DOHH2 (cell line): ENCODE data around the gene AXIN1.
A peak's percentile ranks its signal among the peaks of the same experiment; 100 is the strongest.

Source experiments
- H3F3A ChIP-seq: fragments of 200-600 bp; sonication (generic), shearing (Covaris generic); 2 replicates; pipeline ENCODE4 v1.6.0; 2016; ENCODE audit warnings: antibody characterized with exemption, mild to moderate bottlenecking; ENCODE audit not compliant: control insufficient read depth, insufficient read depth
- H3K27ac ChIP-seq: fragments of 200-600 bp; sonication (generic); 2 replicates; pipeline ENCODE4 v1.5.1; 2014; ENCODE audit warnings: low read depth, mild to moderate bottlenecking, low read length, moderate library complexity
- H3K27me3 ChIP-seq: fragments of 200-600 bp; sonication (generic); 2 replicates; pipeline ENCODE4 v1.6.1; 2014; ENCODE audit warnings: mild to moderate bottlenecking, low read length, mixed read lengths; ENCODE audit not compliant: control insufficient read depth
- H3K36me3 ChIP-seq: fragments of 200-600 bp; sonication (generic); 2 replicates; pipeline ENCODE4 v1.6.1; 2014; ENCODE audit warnings: mild to moderate bottlenecking, low read length, moderate library complexity, mixed read lengths; ENCODE audit not compliant: control insufficient read depth
- H3K4me1 ChIP-seq: fragments of 200-600 bp; sonication (generic); 2 replicates; pipeline ENCODE4 v1.6.1; 2014; ENCODE audit warnings: mild to moderate bottlenecking, low read length, mixed read lengths; ENCODE audit not compliant: control insufficient read depth
- H3K4me2 ChIP-seq: fragments of 200-600 bp; sonication (generic); 2 replicates; pipeline ENCODE4 v1.6.0; 2014; ENCODE audit warnings: mild to moderate bottlenecking, low read length, moderate library complexity
- H3K4me3 ChIP-seq: fragments of 200-600 bp; sonication (generic); 2 replicates; pipeline ENCODE4 v1.5.1; 2014; ENCODE audit warnings: mild to moderate bottlenecking, low read length, mixed read lengths
- H3K79me2 ChIP-seq: fragments of 200-600 bp; sonication (generic); 2 replicates; pipeline ENCODE4 v1.6.1; 2014; ENCODE audit warnings: mild to moderate bottlenecking, low read length, mixed read lengths; ENCODE audit not compliant: control insufficient read depth
- H3K9me2 ChIP-seq: fragments of 200-600 bp; sonication (generic); replicated peaks from 2 replicates; pipeline ENCODE4 v1.6.1; 2014; ENCODE audit warnings: mild to moderate bottlenecking, low read length, mixed read lengths; ENCODE audit not compliant: control insufficient read depth
- H3K9me3 ChIP-seq: fragments of 200-600 bp; sonication (generic); 2 replicates; pipeline ENCODE4 v1.6.1; 2014; ENCODE audit warnings: antibody characterized with exemption, low read length, mixed read lengths; ENCODE audit not compliant: control insufficient read depth, insufficient read depth
- H4K20me1 ChIP-seq: fragments of 200-600 bp; sonication (generic); 2 replicates; pipeline ENCODE4 v1.6.0; 2014; ENCODE audit warnings: low read depth, mild to moderate bottlenecking, antibody characterized with exemption, low read length, moderate library complexity; ENCODE audit not compliant: control insufficient read depth, insufficient read depth
- CTCF ChIP-seq: fragments of 200-600 bp; sonication (generic); IDR thresholded peaks from one replicate; pipeline ENCODE4 v1.5.1; 2014; ENCODE audit warnings: antibody characterized with exemption, mild to moderate bottlenecking, low read depth, low read length; ENCODE audit not compliant: poor library complexity, severe bottlenecking
- EZH2phosphoT487 ChIP-seq: fragments of 200-600 bp; sonication (generic); IDR thresholded peaks from 2 replicates; pipeline ENCODE4 v1.6.1; 2017; ENCODE audit warnings: borderline replicate concordance, mild to moderate bottlenecking, antibody characterized with exemption, low read length, moderate library complexity, mixed read lengths

Gene AXIN1

GRCh38 chr16:286491-287297 lies 65.8 kb downstream of the AXIN1 start:
- Histone ChIP-seq H3K4me3 (no peak overlapping the region), H3K4me2 (no peak overlapping the region), H3K27me3 (no peaks in the 10 kb centered on the region), H4K20me1 (no peaks in the 10 kb centered on the region), H3K27ac (no peak overlapping the region), H3K79me2 (no peaks in the 10 kb centered on the region), H3K4me1 (peaks cover 9% of the 10 kb centered on the region), H3F3A (no peaks in the 10 kb centered on the region), H3K9me3 (no peaks in the 10 kb centered on the region), H3K36me3 (peaks cover 5% of the 10 kb centered on the region; the same call in 1 of the 2 replicates), H3K9me2 (no peaks in the 10 kb centered on the region)
- TF ChIP-seq CTCF: no peak
- TF ChIP-seq EZH2phosphoT487: no peak

- Histone ChIP-seq H3K4me1 (peaks cover 9% of the 10 kb centered on the region), H3K27ac (no peak overlapping the region), H3K36me3 (peaks cover 5% of the 10 kb centered on the region; the same call in 1 of the 2 replicates), H3K4me3 (no peak overlapping the region), H3K27me3 (no peaks in the 10 kb centered on the region), H3K9me3 (no peaks in the 10 kb centered on the region), H3K4me2 (peak overlapping the region; percentile 11; the same call in 1 of the 2 replicates), H4K20me1 (no peaks in the 10 kb centered on the region), H3K79me2 (no peaks in the 10 kb centered on the region), H3F3A (no peaks in the 10 kb centered on the region), H3K9me2 (no peaks in the 10 kb centered on the region)
- TF ChIP-seq CTCF: no peak
- no peak for TF ChIP-seq EZH2phosphoT487
Observed at GRCh38 chr16:285146-286055, 67.1 kb downstream of the AXIN1 start.

- Histone ChIP-seq H3K4me3 (no peak overlapping the region), H3K27ac (no peak overlapping the region), H3K36me3 (peaks cover 5% of the 10 kb centered on the region; the same call in 1 of the 2 replicates), H3K4me2 (peak overlapping the region; percentile 11; the same call in 1 of the 2 replicates), H3K9me2 (no peaks in the 10 kb centered on the region), H3K4me1 (peaks cover 9% of the 10 kb centered on the region), H3K9me3 (no peaks in the 10 kb centered on the region), H4K20me1 (no peaks in the 10 kb centered on the region), H3F3A (no peaks in the 10 kb centered on the region), H3K79me2 (no peaks in the 10 kb centered on the region), H3K27me3 (no peaks in the 10 kb centered on the region)
- TF ChIP-seq EZH2phosphoT487: no peak
- no peak for TF ChIP-seq CTCF
Observed at GRCh38 chr16:284204-285120, 68.1 kb downstream of the AXIN1 start.
